ENCODE results near the gene MAN2B1.

- peak; percentile 27 to 66 (median 55) for TF ChIP-seq CTCF (IDR thresholded peaks at IDR 0.05)
- TF ChIP-seq POLR2AphosphoS5 (IDR thresholded peaks at IDR 0.05) = peak in 1 of 3 donors; percentile 17
These were observed 26.5 kb downstream of the MAN2B1 start for GRCh38 chr19:12639901-12640613.
